ENCODE data around the gene LZTFL1. TPM values are rescaled to one million over a fixed set of nuclear protein-coding genes. Genes with fewer than 3 reads are reported as not detected.

The LZTFL1 gene
- total RNA-seq, 2 donors from 2014 or later, result 23.2 to 28.9 TPM

DNA sequence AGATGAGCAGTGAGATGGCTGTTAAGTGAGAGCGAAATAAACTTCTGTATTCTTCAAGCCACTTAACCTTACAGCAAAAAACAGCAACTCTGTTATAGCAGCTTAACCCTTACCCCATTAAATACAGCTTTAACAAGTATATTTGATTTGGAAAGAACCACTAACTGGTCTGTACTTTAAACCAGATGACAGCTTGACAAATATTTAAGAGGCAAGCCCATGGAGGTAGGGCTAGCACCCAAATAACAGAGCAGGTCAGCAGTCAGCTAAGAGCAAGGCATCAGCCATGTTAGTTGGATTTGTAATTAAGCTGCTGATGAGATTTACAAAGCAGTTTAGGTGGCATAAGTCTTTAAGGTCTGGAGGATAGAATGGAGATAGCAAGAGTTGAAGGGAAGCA lies 3.5 kb downstream of the LZTFL1 start:
- Histone ChIP-seq H3K36me3 (no peaks in the 10 kb centered on the region), H3K9me3 (no peaks in the 10 kb centered on the region), H3K4me3 (no peak overlapping the region), H3K4me1 (replicated peaks) (no peaks in the 10 kb centered on the region), H3K27me3 (replicated peaks; ENCODE audit: insufficient read depth) (no peaks in the 10 kb centered on the region), H3K27ac (no peak overlapping the region)
- intact Hi-C loops (cut with DNase I), result no loop called here
- 95% methylated on average over 1 of the region's 1 CpG for WGBS
- no peak for DNase-seq (ENCODE audit: low spot score)
- TF ChIP-seq POLR2AphosphoS5 (IDR thresholded peaks at IDR 0.05) (no peak), POLR2A (IDR thresholded peaks at IDR 0.05) (no peak)
- TF ChIP-seq, protein P1, sequence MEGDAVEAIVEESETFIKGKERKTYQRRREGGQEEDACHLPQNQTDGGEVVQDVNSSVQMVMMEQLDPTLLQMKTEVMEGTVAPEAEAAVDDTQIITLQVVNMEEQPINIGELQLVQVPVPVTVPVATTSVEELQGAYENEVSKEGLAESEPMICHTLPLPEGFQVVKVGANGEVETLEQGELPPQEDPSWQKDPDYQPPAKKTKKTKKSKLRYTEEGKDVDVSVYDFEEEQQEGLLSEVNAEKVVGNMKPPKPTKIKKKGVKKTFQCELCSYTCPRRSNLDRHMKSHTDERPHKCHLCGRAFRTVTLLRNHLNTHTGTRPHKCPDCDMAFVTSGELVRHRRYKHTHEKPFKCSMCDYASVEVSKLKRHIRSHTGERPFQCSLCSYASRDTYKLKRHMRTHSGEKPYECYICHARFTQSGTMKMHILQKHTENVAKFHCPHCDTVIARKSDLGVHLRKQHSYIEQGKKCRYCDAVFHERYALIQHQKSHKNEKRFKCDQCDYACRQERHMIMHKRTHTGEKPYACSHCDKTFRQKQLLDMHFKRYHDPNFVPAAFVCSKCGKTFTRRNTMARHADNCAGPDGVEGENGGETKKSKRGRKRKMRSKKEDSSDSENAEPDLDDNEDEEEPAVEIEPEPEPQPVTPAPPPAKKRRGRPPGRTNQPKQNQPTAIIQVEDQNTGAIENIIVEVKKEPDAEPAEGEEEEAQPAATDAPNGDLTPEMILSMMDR (IDR thresholded peaks at IDR 0.05), result no peak

DNA sequence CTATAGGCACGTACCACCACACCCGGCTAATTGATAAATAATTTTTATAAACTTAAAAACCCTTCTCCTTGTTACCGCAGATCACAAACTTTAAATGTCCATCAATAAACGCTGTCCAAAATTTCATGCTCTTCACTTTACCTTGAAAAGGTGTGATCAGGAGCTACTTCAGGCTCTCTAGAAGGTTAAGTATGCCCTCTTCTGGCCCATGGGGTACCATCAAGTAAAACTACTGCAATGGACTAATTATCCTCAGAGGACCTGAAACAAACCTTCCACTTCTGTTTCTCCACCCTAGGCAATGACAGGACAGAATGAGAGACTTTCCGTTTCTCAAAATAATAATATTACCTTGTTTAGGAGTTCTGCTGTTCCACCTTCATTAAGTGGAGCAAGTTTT lies 9.2 kb downstream of the LZTFL1 start:
- WGBS, result 87% methylated on average over 5 of the region's 5 CpGs
- H3K4me1 ChIP-seq (replicated peaks), result no peaks in the 10 kb centered on the region
- H3K4me3 ChIP-seq, result no peak overlapping the region
- H3K9me3 ChIP-seq, result no peaks in the 10 kb centered on the region
- H3K27me3 ChIP-seq (replicated peaks; ENCODE audit: insufficient read depth), result no peaks in the 10 kb centered on the region
- TF ChIP-seq POLR2AphosphoS5 (IDR thresholded peaks at IDR 0.05), result no peak
- TF ChIP-seq, protein P1 (IDR thresholded peaks at IDR 0.05), result peak in 1 of 4 experiments; percentile 11
- H3K36me3 ChIP-seq, result no peaks in the 10 kb centered on the region
- no peak overlapping the region for H3K27ac ChIP-seq
- intact Hi-C loops (cut with DNase I), result no loop called here
- no peak for DNase-seq (ENCODE audit: low spot score)

DNA sequence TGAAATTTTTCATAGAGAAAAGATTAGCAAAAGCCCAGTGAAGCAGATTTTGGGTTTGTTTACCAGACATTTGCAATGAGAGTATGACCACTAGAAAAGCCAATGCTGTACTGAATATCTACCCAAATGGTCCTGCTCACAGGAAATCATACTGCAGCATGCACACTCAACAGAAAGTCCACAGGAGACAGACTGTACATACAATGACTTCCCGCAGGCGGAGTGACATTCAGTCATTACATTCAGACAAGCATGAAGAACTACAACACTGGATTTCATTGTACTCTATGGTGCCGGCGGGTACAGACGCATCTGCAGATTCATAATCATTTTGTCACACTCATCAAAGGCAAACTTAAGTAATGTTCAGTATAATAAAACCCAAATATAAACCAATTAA lies 11.8 kb downstream of the LZTFL1 start:
- TF ChIP-seq POLR2AphosphoS5 (IDR thresholded peaks at IDR 0.05) (no peak), POLR2A (IDR thresholded peaks at IDR 0.05) (no peak)
- TF ChIP-seq, protein P1 (IDR thresholded peaks at IDR 0.05), result no peak
- Histone ChIP-seq H3K4me1 (replicated peaks) (no peaks in the 10 kb centered on the region), H3K27me3 (replicated peaks; ENCODE audit: insufficient read depth) (no peaks in the 10 kb centered on the region), H3K36me3 (peaks cover 0 to 2% of the 10 kb centered on the region in 2 donors), H3K9me3 (no peaks in the 10 kb centered on the region), H3K4me3 (no peak overlapping the region), H3K27ac (no peak overlapping the region)
- DNase-seq (ENCODE audit: low spot score), result no peak
- WGBS, result 84% methylated on average over 5 of the region's 5 CpGs
- intact Hi-C loops (cut with DNase I), result no loop called here

DNA sequence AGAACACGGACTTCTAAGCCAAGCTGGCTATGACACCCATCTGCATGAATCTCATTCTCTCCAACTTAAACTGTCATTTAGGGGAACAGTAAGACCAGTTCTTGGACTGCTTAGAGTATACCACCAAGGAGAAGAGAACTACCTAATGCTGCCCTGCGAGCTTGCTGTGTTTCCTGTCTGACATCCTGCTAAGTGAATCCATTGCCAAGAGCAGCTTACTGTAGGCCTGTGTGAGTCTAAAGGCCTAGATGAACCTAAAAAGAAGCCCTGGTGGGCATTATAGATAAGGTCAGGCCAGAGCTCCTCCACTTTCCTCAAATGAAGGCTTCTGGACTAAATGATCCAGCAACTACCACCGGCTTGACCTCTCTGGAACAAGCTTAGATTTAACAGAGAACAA lies 15.0 kb downstream of the LZTFL1 start:
- H3K9me3 ChIP-seq, result no peaks in the 10 kb centered on the region
- H3K36me3 ChIP-seq, result peaks cover 0 to 2% of the 10 kb centered on the region in 2 donors
- H3K27ac ChIP-seq, result no peak overlapping the region
- no peaks in the 10 kb centered on the region for H3K27me3 ChIP-seq (replicated peaks; ENCODE audit: insufficient read depth)
- no peaks in the 10 kb centered on the region for H3K4me1 ChIP-seq (replicated peaks)
- 85% methylated on average over 3 of the region's 3 CpGs for WGBS
- no peak overlapping the region for H3K4me3 ChIP-seq
- intact Hi-C loops (cut with DNase I), result no loop called here
- TF ChIP-seq POLR2AphosphoS5 (IDR thresholded peaks at IDR 0.05), result no peak
- TF ChIP-seq, protein P1 (IDR thresholded peaks at IDR 0.05), result no peak
- TF ChIP-seq POLR2A (IDR thresholded peaks at IDR 0.05), result no peak
- no peak for DNase-seq (ENCODE audit: low spot score)

DNA sequence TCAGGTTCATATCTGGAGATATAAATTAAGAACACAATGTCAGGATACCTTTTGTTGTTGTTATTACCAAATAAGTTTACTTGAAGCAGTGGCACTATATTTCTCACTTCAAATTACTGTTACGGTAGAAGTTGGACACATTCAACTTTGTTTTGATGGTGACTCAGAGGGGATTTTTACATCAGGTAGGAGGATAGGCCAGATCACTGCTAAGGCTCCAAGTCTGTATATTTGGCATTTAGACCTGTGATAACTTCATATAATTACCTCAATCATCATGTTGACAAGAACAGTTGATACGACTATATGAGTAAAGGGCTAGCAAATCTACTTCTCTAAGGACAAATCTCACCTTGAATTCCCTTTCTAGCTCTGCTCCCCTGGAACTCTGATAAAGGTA lies 15.6 kb downstream of the LZTFL1 start:
- 80% methylated on average over 2 of the region's 2 CpGs for WGBS
- H3K36me3 ChIP-seq, result peaks cover 0 to 2% of the 10 kb centered on the region in 2 donors
- H3K27ac ChIP-seq, result no peak overlapping the region
- H3K4me3 ChIP-seq, result no peak overlapping the region
- DNase-seq (ENCODE audit: low spot score), result no peak
- no peak for TF ChIP-seq POLR2AphosphoS5 (IDR thresholded peaks at IDR 0.05)
- TF ChIP-seq, protein P1 (IDR thresholded peaks at IDR 0.05), result no peak
- TF ChIP-seq POLR2A (IDR thresholded peaks at IDR 0.05), result no peak
- no peaks in the 10 kb centered on the region for H3K4me1 ChIP-seq (replicated peaks)
- no peaks in the 10 kb centered on the region for H3K27me3 ChIP-seq (replicated peaks; ENCODE audit: insufficient read depth)
- intact Hi-C loops (cut with DNase I), result no loop called here
- H3K9me3 ChIP-seq, result no peaks in the 10 kb centered on the region
